Sigmoid colon (tissue), 4 donors: Measurements from ENCODE around the gene DSTN.

ENCODE experiments used
- CTCF ChIP-seq, 4 experiments: fragments of 450-650 bp in 3 of 4; fragments of 200-600 bp in 1 of 4; IDR thresholded peaks; one replicate each; pipeline ENCODE4 v1.5.1; 2016 to 2019; ENCODE audit warnings: antibody characterized with exemption in 4 of 4, mild to moderate bottlenecking in 3 of 4, moderate library complexity in 2 of 4
- POLR2AphosphoS5 ChIP-seq, 4 donors: sonication (generic); formaldehyde crosslinking; IDR thresholded peaks; one replicate each; pipeline ENCODE4 v1.6.1; 2017; ENCODE audit warnings: antibody characterized with exemption in 4 of 4

GRCh38 chr20:17641520-17641964 lies 71.7 kb downstream of the DSTN start:
- TF ChIP-seq CTCF (IDR thresholded peaks at IDR 0.05), result no peak
- no peak for TF ChIP-seq POLR2AphosphoS5 (IDR thresholded peaks at IDR 0.05)
